HL-60 (cell line): ENCODE measurements around the gene GTF2A1L.

ENCODE experiments used
- POLR2AphosphoS5 ChIP-seq: IDR thresholded peaks from 2 replicates; pipeline ENCODE4 v1.6.1; 2012; ENCODE audit warnings: low read depth
- REST ChIP-seq: IDR thresholded peaks from 2 replicates; pipeline ENCODE4 v1.6.1; 2012; ENCODE audit warnings: low read depth; ENCODE audit not compliant: insufficient replicate concordance

DNA sequence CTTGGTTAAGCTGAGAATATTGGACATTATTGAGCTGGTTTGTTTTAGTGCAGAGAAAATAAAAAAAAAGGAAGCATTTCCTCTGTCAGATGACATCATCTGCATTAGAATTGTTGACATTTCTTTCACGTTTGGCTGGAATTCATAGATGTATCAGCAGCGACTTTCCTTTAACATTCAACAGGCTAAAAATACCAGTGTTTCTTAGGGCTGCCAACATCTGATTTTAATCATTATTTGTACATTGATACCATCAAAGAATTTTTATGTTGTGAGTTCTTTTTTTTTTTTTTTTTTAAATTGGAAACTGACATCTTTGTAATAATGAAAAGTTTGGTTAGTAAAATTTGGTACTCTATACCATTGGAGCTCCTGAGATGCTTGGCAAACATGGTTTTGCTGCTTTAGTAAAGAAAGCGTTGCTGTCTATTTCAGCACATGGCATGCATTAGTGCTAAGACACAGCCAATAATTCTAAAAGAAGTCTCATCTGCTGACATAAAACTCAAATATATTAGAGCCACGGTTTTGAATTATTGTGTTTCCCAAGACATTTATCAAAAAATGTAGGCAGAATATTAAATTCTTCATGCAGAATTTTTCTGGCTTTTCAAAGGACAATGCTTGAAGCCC, 33.6 kb downstream of the GTF2A1L start:
- TF ChIP-seq POLR2AphosphoS5 (no peak), REST (no peak)
